ENCODE measurements around the gene RRAD.

RRAD gene

GRCh38 chr16:66931665-66932064, 6.3 kb upstream of the RRAD start:
- no peak overlapping the region for H3K4me3 ChIP-seq (replicated peaks; ENCODE audit: low read depth, low read length)
- TF ChIP-seq CTCF (IDR thresholded peaks at IDR 0.05; ENCODE audit: low read depth, low read length, missing control alignments) = no peak
- DNase-seq (ENCODE audit: extremely low read depth, low read depth) = no peak

- no peak for TF ChIP-seq CTCF (IDR thresholded peaks at IDR 0.05; ENCODE audit: low read depth, low read length, missing control alignments)
- DNase-seq (ENCODE audit: extremely low read depth, low read depth) = no peak
- no peak overlapping the region for H3K4me3 ChIP-seq (replicated peaks; ENCODE audit: low read depth, low read length)
Measured at GRCh38 chr16:66930189-66930588, 4.9 kb upstream of the RRAD start.

GRCh38 chr16:66928702-66929388, 3.5 kb upstream of the RRAD start:
- DNase-seq (ENCODE audit: extremely low read depth, low read depth) = no peak
- peak; percentile 46 for TF ChIP-seq CTCF (IDR thresholded peaks at IDR 0.05; ENCODE audit: low read depth, low read length, missing control alignments)
- no peak overlapping the region for H3K4me3 ChIP-seq (replicated peaks; ENCODE audit: low read depth, low read length)

- DNase-seq (ENCODE audit: extremely low read depth, low read depth) = no peak
- no peak for TF ChIP-seq CTCF (IDR thresholded peaks at IDR 0.05; ENCODE audit: low read depth, low read length, missing control alignments)
- H3K4me3 ChIP-seq (replicated peaks; ENCODE audit: low read depth, low read length) = no peak overlapping the region
Measured at GRCh38 chr16:66927918-66928649, 2.7 kb upstream of the RRAD start.

GRCh38 chr16:66926961-66927436, 1.7 kb upstream of the RRAD start:
- no peak overlapping the region for H3K4me3 ChIP-seq (replicated peaks; ENCODE audit: low read depth, low read length)
- no peak for TF ChIP-seq CTCF (IDR thresholded peaks at IDR 0.05; ENCODE audit: low read depth, low read length, missing control alignments)
- DNase-seq (ENCODE audit: extremely low read depth, low read depth) = peak; percentile 61

GRCh38 chr16:66926171-66926947, 1.0 kb upstream of the RRAD start:
- no peak for TF ChIP-seq CTCF (IDR thresholded peaks at IDR 0.05; ENCODE audit: low read depth, low read length, missing control alignments)
- H3K4me3 ChIP-seq (replicated peaks; ENCODE audit: low read depth, low read length) = no peak overlapping the region

More at GRCh38 chr16:66926171-66926947, 1.0 kb upstream of the RRAD start:
- no peak for DNase-seq (ENCODE audit: extremely low read depth, low read depth)
